H9 (cell line): ENCODE results near the gene GRHL3. TPM values are rescaled to one million over a fixed set of nuclear protein-coding genes. Genes with fewer than 3 reads are reported as not detected.

Experiments used
- DNase-seq: peaks from one replicate; pipeline ENCODE4 v3.0.0-alpha.2; 2017
- H2AFZ ChIP-seq: one replicate; pipeline ENCODE4 v1.6.1; 2013; ENCODE audit warnings: mild to moderate bottlenecking, low read length, control low read depth, moderate library complexity
- H2AK5ac ChIP-seq: 2 replicates; pipeline ENCODE4 v1.6.1; 2013; ENCODE audit warnings: low read length, control low read depth, mixed read lengths; ENCODE audit not compliant: insufficient read length
- H2BK120ac ChIP-seq: one replicate; pipeline ENCODE4 v1.6.1; 2013; ENCODE audit warnings: low read depth, mild to moderate bottlenecking, low read length, control low read depth, inconsistent platforms; ENCODE audit not compliant: poor library complexity, severe bottlenecking
- H2BK12ac ChIP-seq: 2 replicates; pipeline ENCODE4 v1.6.1; 2013; ENCODE audit warnings: low read length, control low read depth, mixed read lengths, low read depth; ENCODE audit not compliant: insufficient read length
- H2BK15ac ChIP-seq: 2 replicates; pipeline ENCODE4 v1.6.1; 2013; ENCODE audit warnings: low read depth, low read length, control low read depth
- H2BK20ac ChIP-seq: one replicate; pipeline ENCODE4 v1.6.1; 2013; ENCODE audit warnings: low read depth, mild to moderate bottlenecking, low read length, control low read depth, inconsistent platforms; ENCODE audit not compliant: poor library complexity, severe bottlenecking
- H2BK5ac ChIP-seq: 2 replicates; pipeline ENCODE4 v1.6.1; 2013; ENCODE audit warnings: low read length, control low read depth, mixed read lengths; ENCODE audit not compliant: insufficient read length
- H3K14ac ChIP-seq: 2 replicates; pipeline ENCODE4 v1.6.1; 2013; ENCODE audit warnings: low read length, control low read depth; ENCODE audit not compliant: insufficient read depth
- H3K18ac ChIP-seq: 2 replicates; pipeline ENCODE4 v1.6.1; 2013; ENCODE audit warnings: low read depth, mild to moderate bottlenecking, mixed read lengths, low read length, control low read depth; ENCODE audit not compliant: insufficient read length
- H3K23ac ChIP-seq: 2 replicates; pipeline ENCODE4 v1.6.1; 2013; ENCODE audit warnings: low read length, control low read depth, mixed read lengths, low read depth; ENCODE audit not compliant: insufficient read length
- H3K23me2 ChIP-seq: 2 replicates; pipeline ENCODE4 v1.6.1; 2013; ENCODE audit warnings: low read depth, mild to moderate bottlenecking, mixed read lengths, low read length, control low read depth; ENCODE audit not compliant: insufficient read length, poor library complexity, severe bottlenecking
- H3K27ac ChIP-seq: 2 replicates; pipeline ENCODE4 v1.5.1; 2013; ENCODE audit warnings: low read length, control low read depth, mixed read lengths, low read depth; ENCODE audit not compliant: insufficient read length
- H3K27me3 ChIP-seq: 2 replicates; pipeline ENCODE4 v1.6.1; 2013; ENCODE audit warnings: low read length, control low read depth, inconsistent platforms; ENCODE audit not compliant: insufficient read depth
- H3K4ac ChIP-seq: 2 replicates; pipeline ENCODE4 v1.6.1; 2013; ENCODE audit warnings: low read depth, mild to moderate bottlenecking, control low read depth, inconsistent platforms, low read length, moderate library complexity
- H3K4me1 ChIP-seq: 2 replicates; pipeline ENCODE4 v1.6.1; 2013; ENCODE audit warnings: low read length, control low read depth, inconsistent platforms; ENCODE audit not compliant: insufficient read depth
- H3K4me2 ChIP-seq: 2 replicates; pipeline ENCODE4 v1.6.1; 2013; ENCODE audit warnings: low read length, control low read depth, mixed read lengths; ENCODE audit not compliant: insufficient read length, insufficient read depth
- H3K56ac ChIP-seq: 2 replicates; pipeline ENCODE4 v1.6.1; 2013; ENCODE audit warnings: low read depth, mild to moderate bottlenecking, mixed read lengths, low read length, control low read depth; ENCODE audit not compliant: insufficient read length
- H3K79me1 ChIP-seq: 2 replicates; pipeline ENCODE4 v1.6.1; 2013; ENCODE audit warnings: low read depth, mild to moderate bottlenecking, moderate library complexity, low read length, control low read depth, inconsistent platforms; ENCODE audit not compliant: insufficient read depth, poor library complexity, severe bottlenecking
- H3K79me2 ChIP-seq: 2 replicates; pipeline ENCODE4 v1.6.1; 2013; ENCODE audit warnings: low read length, control low read depth, inconsistent platforms; ENCODE audit not compliant: insufficient read depth
- H3K9ac ChIP-seq: 2 replicates; pipeline ENCODE4 v1.6.1; 2013; ENCODE audit warnings: low read length, control low read depth, mixed read lengths; ENCODE audit not compliant: insufficient read length; ENCODE audit errors: extremely low read depth
- H3K9me3 ChIP-seq: one replicate; pipeline ENCODE4 v1.6.1; 2013; ENCODE audit warnings: low read depth, low read length, inconsistent platforms; ENCODE audit not compliant: control insufficient read depth
- H3T11ph ChIP-seq: one replicate; pipeline ENCODE4 v1.6.1; 2013; ENCODE audit warnings: mild to moderate bottlenecking, low read length, control low read depth, inconsistent platforms
- H4K20me1 ChIP-seq: one replicate; pipeline ENCODE4 v1.6.1; 2013; ENCODE audit not compliant: control insufficient read depth, insufficient read length, insufficient read depth
- H4K5ac ChIP-seq: 2 replicates; pipeline ENCODE4 v1.6.1; 2013; ENCODE audit warnings: low read depth, mild to moderate bottlenecking, mixed read lengths, low read length, control low read depth; ENCODE audit not compliant: insufficient read length
- H4K8ac ChIP-seq: replicated peaks from 2 replicates; pipeline ENCODE4 v1.6.1; 2013; ENCODE audit warnings: low read length, control low read depth, mixed read lengths, low read depth; ENCODE audit not compliant: insufficient read length
- H4K91ac ChIP-seq: 2 replicates; pipeline ENCODE4 v1.6.1; 2013; ENCODE audit warnings: low read depth, mild to moderate bottlenecking, moderate library complexity, mixed read lengths, low read length, control low read depth; ENCODE audit not compliant: insufficient read length
- H3K27ac Mint-ChIP-seq, 3 experiments: 2 replicates in 2 of 3; 3 replicates in 1 of 3; pipeline ENCODE4 v1.8.0; 2020 to 2021; ENCODE audit warnings: mixed read lengths in 3 of 3, mild to moderate bottlenecking in 1 of 3, moderate library complexity in 1 of 3
- H3K27me3 Mint-ChIP-seq: 2 replicates; pipeline ENCODE4 v1.8.0; 2021; ENCODE audit warnings: low read depth, mild to moderate bottlenecking, moderate library complexity, mixed read lengths
- H3K36me3 Mint-ChIP-seq, 3 experiments: 2 replicates in 2 of 3; 3 replicates in 1 of 3; pipeline ENCODE4 v1.8.0; 2020 to 2021; ENCODE audit warnings: low read depth in 3 of 3, mixed read lengths in 3 of 3; ENCODE audit not compliant: insufficient read depth in 1 of 3
- H3K4me1 Mint-ChIP-seq, 2 experiments: 2 replicates each; pipeline ENCODE4 v1.8.0; 2020; ENCODE audit warnings: mixed read lengths in 2 of 2
- H3K4me3 Mint-ChIP-seq, 2 experiments: 2 replicates in 1 of 2; 3 replicates in 1 of 2; pipeline ENCODE4 v1.8.0; 2020 to 2021; ENCODE audit warnings: mild to moderate bottlenecking in 2 of 2, mixed read lengths in 2 of 2, moderate library complexity in 1 of 2
- H3K9me3 Mint-ChIP-seq, 2 experiments: 2 replicates in 1 of 2; 3 replicates in 1 of 2; pipeline ENCODE4 v1.8.0; 2020; ENCODE audit warnings: mild to moderate bottlenecking in 2 of 2, mixed read lengths in 2 of 2, moderate library complexity in 1 of 2
- CTCF ChIP-seq: fragments of 200-600 bp; sonication (generic); conservative IDR thresholded peaks from 3 replicates; pipeline ENCODE4 v1.8.0; 2021; ENCODE audit warnings: antibody characterized with exemption, mild to moderate bottlenecking
- WGBS: extraction: QIAGEN DNeasy Blood & Tissue Kit; methylation state at CpG from one replicate; pipeline ENCODE4 v1.1.7; 2013; ENCODE audit warnings: missing lambda C conversion rate, low lambda C conversion rate, mixed read lengths; ENCODE audit not compliant: insufficient read length; ENCODE audit errors: extremely low coverage; 5-methylcytosine and 5-hydroxymethylcytosine counted together
- total RNA-seq: library from RNA; stranded (reverse); gene quantifications from 2 replicates; pipeline ENCODE4 v1.2.1, GENCODE V29; 2021

The GRHL3 gene
- total RNA-seq, 1 experiment from 2014 or later, result 3.5 TPM

- Mint-ChIP-seq H3K36me3 (no peaks in the 10 kb centered on the region), H3K9me3 (no peaks in the 10 kb centered on the region; a peak in 1 of 5 replicates), H3K27ac (0 out of 7 replicates have a peak overlapping the region, but pooled peaks of 1 of the 3 experiments have one; percentile 20), H3K4me3 (no peak overlapping the region; a peak in 1 of 5 replicates), H3K27me3 (peaks cover 32% of the 10 kb centered on the region), H3K4me1 (peaks cover 42 to 58% of the 10 kb centered on the region in 2 experiments)
- H2BK120ac ChIP-seq, result no peak overlapping the region
- TF ChIP-seq CTCF, result no peak
- no peak overlapping the region for H2AK5ac ChIP-seq
- H3K79me2 ChIP-seq, result no peaks in the 10 kb centered on the region
- no peak overlapping the region for H3K23ac ChIP-seq
- peaks cover 3% of the 10 kb centered on the region for H4K20me1 ChIP-seq
- no peak overlapping the region for H3T11ph ChIP-seq
- no peak overlapping the region for H3K4me2 ChIP-seq
- no peak overlapping the region for H4K5ac ChIP-seq
- no peak overlapping the region for H3K18ac ChIP-seq
- H3K79me1 ChIP-seq, result no peaks in the 10 kb centered on the region
- H4K8ac ChIP-seq, result no peak overlapping the region
- H3K9ac ChIP-seq, result no peak overlapping the region
- H4K91ac ChIP-seq, result no peak overlapping the region
- H3K14ac ChIP-seq, result no peak overlapping the region
- peaks cover 8% of the 10 kb centered on the region; the same call in 1 of the 2 replicates for H3K27me3 ChIP-seq
- peaks cover 15% of the 10 kb centered on the region for H3K23me2 ChIP-seq
- no peak overlapping the region for H2BK20ac ChIP-seq
- no peak overlapping the region for H3K56ac ChIP-seq
- no peaks in the 10 kb centered on the region for H3K4me1 ChIP-seq
- H3K27ac ChIP-seq, result no peak overlapping the region
- H2BK15ac ChIP-seq, result no peak overlapping the region
- no CpG with 5 or more reads among the region's 2 CpGs for WGBS
- no peak for DNase-seq
- H2BK5ac ChIP-seq, result no peak overlapping the region
- H3K9me3 ChIP-seq, result no peaks in the 10 kb centered on the region
- H3K4ac ChIP-seq, result no peak overlapping the region
- no peak overlapping the region for H2BK12ac ChIP-seq
- H2AFZ ChIP-seq, result no peak overlapping the region
Observed at GRCh38 chr1:24317956-24318614, 1.1 kb upstream of the GRHL3 start.
